OCI-LY3 (cell line): ENCODE measurements around the gene ZFR2.

Experiments
- H2AFZ ChIP-seq: fragments of 200-600, 300-600 bp; shearing (Covaris generic); 2 replicates; pipeline ENCODE4 v1.6.0; 2014; ENCODE audit warnings: antibody characterized with exemption, low read depth, low read length
- H3K27ac ChIP-seq: fragments of 200-600, 300-600 bp; sonication (generic); 2 replicates; pipeline ENCODE4 v1.5.1; 2014; ENCODE audit warnings: mild to moderate bottlenecking, low read length, moderate library complexity, mixed read lengths
- H3K27me3 ChIP-seq: fragments of 200-600, 300-600 bp; sonication (generic); 2 replicates; pipeline ENCODE4 v1.6.1; 2014; ENCODE audit warnings: low read depth, low read length, mixed read lengths
- H3K36me3 ChIP-seq: fragments of 200-600, 300-600 bp; sonication (generic); replicated peaks from 2 replicates; pipeline ENCODE3; 2014; ENCODE audit warnings: low read depth, low read length, mixed read lengths
- H3K4me1 ChIP-seq: fragments of 300-600, 200-600 bp; sonication (generic); 2 replicates; pipeline ENCODE4 v1.6.1; 2014; ENCODE audit warnings: low read length, mixed read lengths
- H3K4me2 ChIP-seq: fragments of 200-600, 300-600 bp; sonication (generic); 2 replicates; pipeline ENCODE4 v1.6.1; 2014; ENCODE audit warnings: low read length, mixed read lengths
- H3K4me3 ChIP-seq: fragments of 300-600, 200-600 bp; sonication (generic); 2 replicates; pipeline ENCODE4 v1.5.1; 2014; ENCODE audit warnings: antibody characterized with exemption, mild to moderate bottlenecking, low read length, moderate library complexity
- H3K79me2 ChIP-seq: fragments of 300-600, 200-600 bp; shearing (Covaris generic); 2 replicates; pipeline ENCODE4 v1.6.1; 2014; ENCODE audit warnings: mild to moderate bottlenecking, low read length, mixed read lengths
- H3K9ac ChIP-seq: fragments of 300-600, 200-600 bp; shearing (Covaris generic); 2 replicates; pipeline ENCODE4 v1.6.0; 2014; ENCODE audit warnings: mild to moderate bottlenecking, low read length, moderate library complexity
- H3K9me3 ChIP-seq: fragments of 200-600, 300-600 bp; shearing (Covaris generic); 2 replicates; pipeline ENCODE4 v1.6.1; 2014; ENCODE audit warnings: low read length, mixed read lengths; ENCODE audit not compliant: insufficient read depth
- H4K20me1 ChIP-seq: fragments of 200-600, 300-600 bp; sonication (generic); 2 replicates; pipeline ENCODE4 v1.6.1; 2016; ENCODE audit warnings: low read length, mixed read lengths; ENCODE audit not compliant: insufficient read depth
- CTCF ChIP-seq: fragments of 200-600, 300-600 bp; sonication (generic); IDR thresholded peaks from 2 replicates; pipeline ENCODE4 v1.5.1; 2014; ENCODE audit warnings: antibody characterized with exemption, low read length, low read depth
- EZH2phosphoT487 ChIP-seq: fragments of 200-600 bp; shearing (Covaris generic); IDR thresholded peaks from 2 replicates; pipeline ENCODE4 v1.6.1; 2018; ENCODE audit warnings: antibody characterized with exemption, mixed run types, low read depth

The ZFR2 gene

DNA sequence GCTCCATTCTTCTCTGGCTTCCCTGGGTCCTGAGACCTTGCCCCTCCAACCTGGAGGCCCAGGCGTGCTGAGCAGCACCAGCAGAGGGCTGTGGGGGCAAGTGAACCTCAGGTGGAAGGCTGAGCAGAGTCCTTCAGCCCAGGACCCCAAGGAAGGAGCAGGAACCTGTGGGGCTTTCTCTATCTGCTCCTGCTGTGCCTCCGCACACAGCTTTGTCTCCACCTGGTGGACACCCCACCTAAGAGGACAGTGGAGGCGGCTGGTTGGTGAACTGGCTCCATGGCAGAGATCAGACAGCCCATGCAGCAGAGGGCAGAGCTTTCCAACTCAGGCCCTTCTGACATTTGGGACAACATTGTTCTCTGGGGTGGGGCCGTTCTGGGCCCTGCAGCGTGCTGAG, 19.7 kb downstream of the ZFR2 start:
- no peaks in the 10 kb centered on the region for H3K36me3 ChIP-seq
- no peaks in the 10 kb centered on the region for H4K20me1 ChIP-seq
- H3K9me3 ChIP-seq = 0 out of 2 replicates have a peak, but pooled peaks cover 3% of the 10 kb centered on the region
- TF ChIP-seq CTCF = peak; percentile 66
- TF ChIP-seq EZH2phosphoT487 = no peak
- H2AFZ ChIP-seq = no peak overlapping the region
- no peaks in the 10 kb centered on the region for H3K4me1 ChIP-seq
- H3K4me3 ChIP-seq = no peak overlapping the region
- H3K79me2 ChIP-seq = no peaks in the 10 kb centered on the region
- H3K9ac ChIP-seq = no peak overlapping the region
- H3K27ac ChIP-seq = no peak overlapping the region
- no peak overlapping the region for H3K4me2 ChIP-seq
- H3K27me3 ChIP-seq = no peaks in the 10 kb centered on the region

- Histone ChIP-seq H3K79me2 (no peaks in the 10 kb centered on the region), H3K9ac (no peak overlapping the region), H3K4me2 (no peak overlapping the region), H2AFZ (no peak overlapping the region), H3K4me3 (no peak overlapping the region), H4K20me1 (no peaks in the 10 kb centered on the region), H3K27me3 (no peaks in the 10 kb centered on the region; the same call in 1 of the 2 replicates), H3K27ac (no peak overlapping the region), H3K9me3 (no peaks in the 10 kb centered on the region), H3K4me1 (no peaks in the 10 kb centered on the region), H3K36me3 (no peaks in the 10 kb centered on the region)
- no peak for TF ChIP-seq CTCF
- no peak for TF ChIP-seq EZH2phosphoT487
These were observed 24.2 kb downstream of the ZFR2 start for GRCh38 chr19:3844596-3844995.

- Histone ChIP-seq H3K9me3 (peaks cover 1% of the 10 kb centered on the region; the same call in 1 of the 2 replicates), H3K4me3 (no peak overlapping the region), H3K4me1 (no peaks in the 10 kb centered on the region), H3K4me2 (no peak overlapping the region), H3K9ac (no peak overlapping the region), H3K27me3 (no peaks in the 10 kb centered on the region; the same call in 1 of the 2 replicates), H4K20me1 (no peaks in the 10 kb centered on the region), H3K27ac (no peak overlapping the region), H3K36me3 (no peaks in the 10 kb centered on the region), H2AFZ (no peak overlapping the region), H3K79me2 (no peaks in the 10 kb centered on the region)
- TF ChIP-seq CTCF (no peak), EZH2phosphoT487 (no peak)
These were observed 25.9 kb downstream of the ZFR2 start for GRCh38 chr19:3842948-3843347.

- Histone ChIP-seq H3K9me3 (peaks cover 7% of the 10 kb centered on the region; the same call in 1 of the 2 replicates), H3K79me2 (no peaks in the 10 kb centered on the region), H3K9ac (no peak overlapping the region), H3K36me3 (no peaks in the 10 kb centered on the region), H3K27ac (no peak overlapping the region), H3K4me2 (no peak overlapping the region), H4K20me1 (no peaks in the 10 kb centered on the region), H3K4me1 (no peaks in the 10 kb centered on the region), H2AFZ (no peak overlapping the region), H3K27me3 (no peaks in the 10 kb centered on the region; the same call in 1 of the 2 replicates), H3K4me3 (no peak overlapping the region)
- TF ChIP-seq EZH2phosphoT487 (no peak), CTCF (no peak)
These were observed 28.0 kb downstream of the ZFR2 start for GRCh38 chr19:3840804-3841203.
